ENCODE data around the gene UBE2L5.

The UBE2L5 gene

GRCh38 chr13:30422054-30422839 is at the start of gene UBE2L5:
Gene UBE2L5 (plus strand): TSS chr13:30422493. CDS start chr13:30427991, 5,498 bp downstream.
- peaks cover 11 to 68% (median 40%) of the 10 kb centered on the region in 10 experiments for H3K4me1 ChIP-seq
- H3K27ac ChIP-seq, result peak within 1 kb of the TSS; percentile 44 to 81 (median 71); a peak in 21 of 22 replicates
- peak within 1 kb of the TSS; percentile 68 to 82 (median 80) for H3K9ac ChIP-seq
- H3K27me3 ChIP-seq, result no peaks in the 10 kb centered on the region
- H3K4me3 ChIP-seq, result peak within 1 kb of the TSS; percentile 57 to 78 (median 66)
- H4K20me1 ChIP-seq, result no peaks in the 10 kb centered on the region
- H3K9me3 ChIP-seq (replicated peaks in 1 of 11), result no peaks in the 10 kb centered on the region; a peak in 1 of 22 replicates
- H3K4me2 ChIP-seq, result peak within 1 kb of the TSS; percentile 80 to 94 (median 89)
- no peak for TF ChIP-seq Cebpa-rat (IDR thresholded peaks at IDR 0.05)
- H3K36me3 ChIP-seq, result no peaks in the 10 kb centered on the region

- peak overlapping the region in 6 of 10 experiments; percentile 22 to 62 (median 48); a peak in 10 of 20 replicates for H3K4me3 ChIP-seq
These were observed 48.6 kb upstream of the UBE2L5 start for GRCh38 chr13:30373727-30374126.

DNA sequence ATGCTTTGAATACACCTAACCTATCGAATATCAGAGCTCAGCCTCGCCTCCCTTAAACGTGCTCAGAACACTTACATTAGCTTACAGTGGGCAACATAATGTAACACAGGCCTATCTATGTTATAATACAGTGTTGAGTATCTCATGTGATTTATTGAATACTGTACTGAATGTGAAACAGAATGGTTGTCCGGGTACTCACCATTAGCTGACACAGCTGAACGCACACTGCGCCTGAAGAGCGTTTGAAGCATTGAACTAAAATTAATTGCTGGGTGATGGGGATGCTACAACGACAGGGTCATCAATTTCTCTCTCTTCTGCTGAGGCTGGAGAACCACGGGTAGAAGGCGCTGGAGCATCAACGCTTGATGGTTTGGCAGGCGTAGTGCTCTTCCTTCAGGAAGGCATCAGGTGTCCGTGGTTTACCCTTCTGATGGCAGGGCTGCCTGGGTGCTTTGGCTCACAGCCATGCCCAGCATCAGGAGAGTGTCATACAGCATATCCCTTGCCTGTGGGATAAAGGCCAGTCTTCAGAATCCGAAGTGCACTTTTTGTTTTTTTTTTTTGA is 46.9 kb upstream of the UBE2L5 start:
- H3K9me3 ChIP-seq (replicated peaks in 1 of 11), result no peaks in the 10 kb centered on the region
- H4K20me1 ChIP-seq, result no peaks in the 10 kb centered on the region; a peak in 1 of 22 replicates
- peaks cover 0 to 8% (median 0%) of the 10 kb centered on the region in 11 experiments; a peak in 4 of 22 replicates for H3K36me3 ChIP-seq
- H3K4me2 ChIP-seq, result peak overlapping the region; percentile 57 to 97 (median 87)
- H3K9ac ChIP-seq, result peak overlapping the region in 8 of 11 experiments; percentile 52 to 86 (median 83); a peak in 16 of 22 replicates
- no peak for TF ChIP-seq Cebpa-rat (IDR thresholded peaks at IDR 0.05)
- peaks cover 63 to 87% (median 79%) of the 10 kb centered on the region in 10 experiments for H3K4me1 ChIP-seq
- peaks cover 0 to 8% (median 0%) of the 10 kb centered on the region in 11 experiments; a peak in 1 of 22 replicates for H3K27me3 ChIP-seq
- H3K4me3 ChIP-seq, result peak overlapping the region in 8 of 10 experiments; percentile 0 to 62 (median 44); a peak in 13 of 20 replicates
- H3K27ac ChIP-seq, result peak overlapping the region in 9 of 11 experiments; percentile 18 to 96 (median 93); a peak in 17 of 22 replicates

More at GRCh38 chr13:30373727-30374126, 48.6 kb upstream of the UBE2L5 start:
- Histone ChIP-seq H3K9me3 (replicated peaks in 1 of 11) (peaks cover 0 to 2% (median 0%) of the 10 kb centered on the region in 11 experiments; a peak in 1 of 22 replicates), H3K4me1 (peaks cover 74 to 96% (median 92%) of the 10 kb centered on the region in 10 experiments), H3K4me2 (peak overlapping the region; percentile 57 to 97 (median 87)), H4K20me1 (no peaks in the 10 kb centered on the region; a peak in 1 of 22 replicates), H3K9ac (peak overlapping the region in 8 of 11 experiments; percentile 44 to 86 (median 83); a peak in 15 of 22 replicates), H3K27me3 (peaks cover 0 to 8% (median 0%) of the 10 kb centered on the region in 11 experiments; a peak in 1 of 22 replicates), H3K36me3 (peaks cover 0 to 19% (median 0%) of the 10 kb centered on the region in 11 experiments; a peak in 4 of 22 replicates), H3K27ac (peak overlapping the region in 10 of 11 experiments; percentile 20 to 96 (median 92); a peak in 20 of 22 replicates)
- no peak for TF ChIP-seq Cebpa-rat (IDR thresholded peaks at IDR 0.05)

DNA sequence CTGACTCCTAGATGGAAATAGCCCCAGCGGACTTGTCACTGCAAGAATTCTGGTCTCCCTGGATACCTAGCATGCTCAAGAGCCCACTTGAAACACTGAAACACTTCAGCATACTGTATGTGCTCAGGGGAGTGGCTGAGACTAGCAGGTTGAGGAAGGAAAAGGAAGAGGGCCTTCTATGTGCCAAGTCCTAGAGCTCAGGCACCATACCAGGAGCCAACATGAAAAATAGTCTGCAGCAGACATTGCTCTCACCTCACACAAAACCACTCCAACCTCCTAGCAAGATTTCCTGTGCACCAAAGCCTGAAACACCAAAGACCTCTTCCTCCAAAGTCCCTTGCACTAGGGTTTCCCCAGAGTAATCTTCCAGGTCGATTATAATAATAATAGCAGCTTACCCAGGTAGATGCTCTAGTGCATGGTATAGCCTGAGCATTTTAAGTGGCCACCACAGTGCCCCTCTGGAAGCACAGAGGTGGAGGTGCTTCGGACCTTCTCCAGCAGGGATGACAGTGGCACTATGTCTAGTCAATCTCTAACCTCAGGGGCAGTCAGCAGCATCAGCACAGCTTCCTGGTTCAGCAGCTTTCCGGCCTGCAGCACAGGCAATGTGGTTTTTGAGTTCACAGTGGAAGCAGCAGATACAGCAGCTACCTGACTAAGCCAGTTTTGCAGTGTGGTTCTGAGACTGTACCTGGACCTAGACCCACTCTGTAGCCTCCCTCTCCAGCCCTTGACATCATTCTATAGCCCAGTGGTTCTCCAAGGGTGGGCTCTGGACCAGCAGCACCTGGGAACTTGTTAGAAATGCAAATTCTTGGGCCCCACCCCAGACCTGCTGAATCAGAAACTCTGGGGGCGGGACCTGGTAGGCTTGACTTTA is 45.6 kb upstream of the UBE2L5 start:
- TF ChIP-seq Cebpa-rat (IDR thresholded peaks at IDR 0.05), result no peak
- peak overlapping the region in 8 of 11 experiments; percentile 85 to 96 (median 94); a peak in 16 of 22 replicates for H3K27ac ChIP-seq
- peak overlapping the region in 9 of 11 experiments; percentile 21 to 86 (median 82); a peak in 18 of 22 replicates for H3K9ac ChIP-seq
- peaks cover 0 to 8% (median 0%) of the 10 kb centered on the region in 11 experiments; a peak in 1 of 22 replicates for H3K27me3 ChIP-seq
- peaks cover 55 to 78% (median 69%) of the 10 kb centered on the region in 10 experiments for H3K4me1 ChIP-seq
- H4K20me1 ChIP-seq, result no peaks in the 10 kb centered on the region; a peak in 1 of 22 replicates
- 0 out of 22 replicates have a peak, but pooled peaks cover 0 to 4% (median 0%) of the 10 kb centered on the region in 11 experiments for H3K9me3 ChIP-seq (replicated peaks in 1 of 11)
- H3K4me2 ChIP-seq, result peak overlapping the region; percentile 11 to 97 (median 87)
- H3K36me3 ChIP-seq, result no peaks in the 10 kb centered on the region
- H3K4me3 ChIP-seq, result peak overlapping the region in 7 of 10 experiments; percentile 39 to 62 (median 46); a peak in 13 of 20 replicates

DNA sequence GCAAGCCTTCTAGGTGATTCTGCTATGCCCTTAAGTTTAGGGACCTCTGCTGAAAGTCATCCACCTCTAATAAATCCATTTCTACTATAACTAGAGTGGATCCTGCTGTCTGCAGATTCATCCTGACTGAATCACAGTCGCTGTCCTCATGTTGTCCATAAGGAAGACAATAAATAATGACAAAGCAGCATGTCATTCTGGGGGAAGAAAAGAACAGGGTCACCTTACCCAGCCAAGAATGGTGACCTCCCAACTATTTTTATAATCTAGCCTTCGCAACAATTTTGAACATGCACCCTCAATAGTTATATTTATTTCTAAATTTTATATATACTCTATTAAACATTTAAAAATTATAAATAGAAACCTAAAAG is 45.0 kb upstream of the UBE2L5 start:
- H3K9me3 ChIP-seq (replicated peaks in 1 of 11), result 0 out of 22 replicates have a peak, but pooled peaks cover 0 to 4% (median 0%) of the 10 kb centered on the region in 11 experiments
- H4K20me1 ChIP-seq, result no peaks in the 10 kb centered on the region
- H3K36me3 ChIP-seq, result no peaks in the 10 kb centered on the region
- H3K27me3 ChIP-seq, result peaks cover 0 to 8% (median 0%) of the 10 kb centered on the region in 11 experiments; a peak in 1 of 22 replicates
- peak overlapping the region in 8 of 11 experiments; percentile 35 to 86 (median 83); a peak in 13 of 22 replicates for H3K9ac ChIP-seq
- H3K27ac ChIP-seq, result peak overlapping the region in 8 of 11 experiments; percentile 85 to 96 (median 94); a peak in 16 of 22 replicates
- TF ChIP-seq Cebpa-rat (IDR thresholded peaks at IDR 0.05), result no peak
- peak overlapping the region in 3 of 10 experiments; percentile 51 to 62 (median 55); a peak in 4 of 20 replicates for H3K4me3 ChIP-seq
- peaks cover 48 to 79% (median 69%) of the 10 kb centered on the region in 10 experiments for H3K4me1 ChIP-seq
- H3K4me2 ChIP-seq, result peak overlapping the region in 10 of 11 experiments; percentile 57 to 97 (median 87); a peak in 19 of 22 replicates

DNA sequence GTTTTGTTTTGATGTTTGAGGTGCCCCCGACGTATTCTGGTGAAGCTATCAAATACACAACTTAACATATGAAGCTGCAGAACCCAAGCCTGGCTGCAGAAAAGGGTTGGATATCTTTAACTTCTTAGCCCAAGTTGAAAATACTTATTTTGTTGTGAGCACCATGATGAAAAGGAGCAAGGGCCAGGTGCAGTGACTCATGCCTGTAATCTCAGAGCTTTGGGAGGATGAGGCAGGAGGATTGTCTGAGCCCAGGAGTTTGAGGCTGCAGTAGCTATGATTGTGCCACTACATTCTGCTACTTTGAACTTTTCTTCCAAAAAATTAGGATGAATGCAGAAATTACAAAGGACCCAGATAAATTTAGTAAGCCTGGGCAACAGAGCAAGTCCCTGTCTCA is 44.1 kb upstream of the UBE2L5 start:
- H3K4me2 ChIP-seq, result peak overlapping the region in 7 of 11 experiments; percentile 10 to 97 (median 81); a peak in 8 of 22 replicates
- H3K9ac ChIP-seq, result no peak overlapping the region
- no peaks in the 10 kb centered on the region for H4K20me1 ChIP-seq
- no peak overlapping the region for H3K4me3 ChIP-seq
- H3K4me1 ChIP-seq, result peaks cover 46 to 79% (median 69%) of the 10 kb centered on the region in 10 experiments
- H3K9me3 ChIP-seq (replicated peaks in 1 of 11), result 0 out of 22 replicates have a peak, but pooled peaks cover 0 to 4% (median 0%) of the 10 kb centered on the region in 11 experiments
- peaks cover 0 to 8% (median 0%) of the 10 kb centered on the region in 11 experiments; a peak in 1 of 22 replicates for H3K27me3 ChIP-seq
- no peaks in the 10 kb centered on the region for H3K36me3 ChIP-seq
- peak overlapping the region in 1 of 11 experiments; percentile 15; a peak in 1 of 22 replicates for H3K27ac ChIP-seq
- no peak for TF ChIP-seq Cebpa-rat (IDR thresholded peaks at IDR 0.05)

DNA sequence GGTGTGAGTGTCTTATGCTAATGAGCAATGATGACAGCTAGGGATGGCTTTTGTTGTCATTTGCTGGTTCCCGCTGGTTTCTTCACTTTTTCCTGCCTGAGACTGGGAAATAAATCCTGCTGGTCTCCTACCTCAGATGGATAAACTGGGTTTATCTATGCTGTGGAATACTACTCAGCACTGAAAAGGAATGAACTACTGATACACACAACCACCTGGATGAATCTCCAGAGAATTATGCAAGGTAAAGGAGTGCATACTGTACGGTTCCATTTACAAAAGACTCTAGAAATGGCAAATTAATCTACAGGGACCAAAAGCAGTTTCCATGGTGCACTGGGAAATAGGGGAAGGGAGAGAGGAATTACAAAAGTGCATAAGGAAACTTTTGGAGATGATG is 41.2 kb upstream of the UBE2L5 start:
- Histone ChIP-seq H3K4me2 (no peak overlapping the region), H3K9me3 (replicated peaks in 1 of 11) (0 out of 22 replicates have a peak, but pooled peaks cover 0 to 4% (median 0%) of the 10 kb centered on the region in 11 experiments), H3K9ac (no peak overlapping the region), H3K4me3 (no peak overlapping the region), H3K4me1 (peaks cover 18 to 74% (median 51%) of the 10 kb centered on the region in 10 experiments), H3K27me3 (no peaks in the 10 kb centered on the region), H3K36me3 (no peaks in the 10 kb centered on the region), H4K20me1 (no peaks in the 10 kb centered on the region), H3K27ac (no peak overlapping the region)
- no peak for TF ChIP-seq Cebpa-rat (IDR thresholded peaks at IDR 0.05)

Measured in BLaER1 treated with 17β-estradiol and CSF1 and Interleukin-3, amounts not matched to agents 10 nM and 100 nM (cell line).